ENCODE measurements around the gene FAM111B.
A peak's percentile ranks its signal among the peaks of the same experiment; 100 is the strongest.
"Not testable (repeated sequence)": the region's sequence is repeated elsewhere in the genome, so short reads cannot be mapped to it uniquely, and the experiment has no call there.

FAM111B gene, protein sequence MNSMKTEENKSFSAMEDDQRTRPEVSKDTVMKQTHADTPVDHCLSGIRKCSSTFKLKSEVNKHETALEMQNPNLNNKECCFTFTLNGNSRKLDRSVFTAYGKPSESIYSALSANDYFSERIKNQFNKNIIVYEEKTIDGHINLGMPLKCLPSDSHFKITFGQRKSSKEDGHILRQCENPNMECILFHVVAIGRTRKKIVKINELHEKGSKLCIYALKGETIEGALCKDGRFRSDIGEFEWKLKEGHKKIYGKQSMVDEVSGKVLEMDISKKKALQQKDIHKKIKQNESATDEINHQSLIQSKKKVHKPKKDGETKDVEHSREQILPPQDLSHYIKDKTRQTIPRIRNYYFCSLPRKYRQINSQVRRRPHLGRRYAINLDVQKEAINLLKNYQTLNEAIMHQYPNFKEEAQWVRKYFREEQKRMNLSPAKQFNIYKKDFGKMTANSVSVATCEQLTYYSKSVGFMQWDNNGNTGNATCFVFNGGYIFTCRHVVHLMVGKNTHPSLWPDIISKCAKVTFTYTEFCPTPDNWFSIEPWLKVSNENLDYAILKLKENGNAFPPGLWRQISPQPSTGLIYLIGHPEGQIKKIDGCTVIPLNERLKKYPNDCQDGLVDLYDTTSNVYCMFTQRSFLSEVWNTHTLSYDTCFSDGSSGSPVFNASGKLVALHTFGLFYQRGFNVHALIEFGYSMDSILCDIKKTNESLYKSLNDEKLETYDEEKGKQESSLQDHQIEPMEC

DNA sequence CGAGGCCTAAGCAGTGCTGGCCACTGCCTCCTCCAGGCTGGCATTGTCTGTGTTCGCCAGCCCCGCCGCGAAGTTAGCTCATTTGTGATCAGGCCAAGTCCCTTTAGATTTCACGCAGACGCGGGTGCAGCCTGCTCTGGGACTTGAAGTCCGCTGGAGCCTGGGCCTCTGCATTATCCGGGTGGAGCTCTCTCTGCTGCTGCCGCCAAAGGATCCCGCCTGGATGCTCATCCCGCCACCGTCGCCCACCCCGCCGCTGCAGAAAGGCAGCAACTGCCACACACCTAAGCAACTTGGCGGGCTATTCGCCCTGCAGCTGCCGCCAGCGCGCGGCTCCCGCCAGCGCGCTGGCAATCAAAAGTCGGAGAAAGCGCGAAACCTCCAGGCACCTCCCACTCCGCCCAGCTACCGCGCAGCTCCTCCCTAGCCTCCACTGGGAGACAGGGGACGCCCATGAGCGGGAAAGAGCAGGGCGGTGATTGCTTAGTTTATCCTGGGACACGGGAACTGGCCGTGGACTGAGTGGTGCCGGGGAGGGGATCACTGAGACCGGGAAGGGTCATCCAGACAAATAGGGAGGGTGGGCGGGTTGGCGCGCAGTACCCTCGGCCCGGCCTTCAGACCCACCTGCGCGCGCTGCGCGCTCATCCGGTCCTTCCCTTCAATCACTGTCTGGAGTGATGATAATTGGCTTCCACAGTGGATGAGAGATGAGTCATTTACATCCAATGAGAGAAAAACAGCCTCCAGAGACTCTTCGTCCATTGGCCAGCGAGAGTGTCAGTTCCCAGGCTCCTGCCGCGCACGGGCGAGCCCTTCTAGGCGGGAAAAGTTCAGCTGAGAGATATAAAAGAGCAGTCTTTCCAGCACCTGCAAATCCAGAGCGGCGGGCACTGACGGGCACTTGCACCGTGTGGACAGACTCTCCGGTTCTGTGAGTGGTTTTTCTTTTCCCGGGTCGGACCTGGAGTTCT, at the start of gene FAM111B:
Gene FAM111B (plus strand): TSS at position 875 of the 974 bp plus-strand sequence. CDS start 2,389 bp downstream, outside the sequence.
- Histone ChIP-seq H3K27me3 (ENCODE audit: insufficient read depth, low read length) (no peaks in the 10 kb centered on the region), H3K79me2 (ENCODE audit: control insufficient read depth, insufficient read depth, low read length, unreplicated experiment) (no peaks in the 10 kb centered on the region), H3K4me1 (ENCODE audit: control insufficient read depth, insufficient read depth, low read length, unreplicated experiment) (peaks cover 9% of the 10 kb centered on the region), H3K4me3 (ENCODE audit: low read depth, low read length) (peak within 1 kb of the TSS; percentile 84), H3K27ac (ENCODE audit: low read depth, low read length) (no peak within 1 kb of the TSS), H2AFZ (ENCODE audit: low read length, unreplicated experiment) (peak within 1 kb of the TSS; percentile 83), H3K36me3 (ENCODE audit: insufficient read depth, low read length) (peaks cover 16% of the 10 kb centered on the region)

DNA sequence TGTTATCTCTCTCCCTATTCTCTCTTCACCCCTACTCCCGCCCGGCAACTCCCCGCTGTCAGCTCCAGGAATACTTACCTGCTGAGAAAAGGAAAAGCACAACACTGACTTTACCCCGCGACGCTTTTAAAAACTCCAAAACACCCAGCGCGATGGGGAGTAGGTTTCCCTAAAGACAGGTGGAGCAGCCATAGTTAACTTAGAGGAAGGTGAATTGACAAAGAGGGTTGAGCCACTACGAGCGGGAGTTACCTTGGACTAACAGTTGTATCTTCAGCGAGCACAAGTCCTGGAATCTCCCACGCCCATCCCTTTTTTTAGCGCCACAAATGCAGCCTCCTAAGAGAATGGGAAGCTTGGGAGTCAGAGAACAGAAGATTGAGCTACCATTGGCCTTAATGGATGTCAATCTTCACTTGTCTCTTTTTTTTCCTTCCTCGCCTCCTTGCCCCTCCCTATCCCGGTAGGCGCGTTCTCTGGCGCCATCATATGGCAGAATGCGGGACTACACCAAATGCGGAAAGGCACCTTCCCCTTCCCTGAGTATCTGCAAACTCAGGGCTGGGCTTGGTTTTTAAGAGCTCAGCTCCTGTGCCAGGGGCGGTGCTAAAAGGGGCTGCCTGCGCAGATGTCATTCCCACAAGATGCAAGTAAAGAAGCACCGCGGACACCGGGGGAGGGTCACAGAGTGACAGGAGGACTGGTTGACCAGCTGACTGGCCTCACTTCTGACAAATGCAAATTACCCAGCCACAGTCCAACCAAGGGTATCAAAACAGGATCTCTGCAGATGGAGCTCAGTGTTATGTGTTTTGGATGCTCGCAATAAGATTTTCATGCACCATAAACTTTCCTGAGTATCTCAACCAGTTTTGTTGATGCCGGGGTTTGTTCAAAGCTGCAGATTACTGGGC, 48.7 kb upstream of the FAM111B start:
- Histone ChIP-seq H3K4me3 (ENCODE audit: low read depth, low read length) (peak overlapping the region; percentile 68), H3K27me3 (ENCODE audit: insufficient read depth, low read length) (peaks cover 75% of the 10 kb centered on the region)
- not testable (repeated sequence) for H3K79me2 ChIP-seq (ENCODE audit: control insufficient read depth, insufficient read depth, low read length, unreplicated experiment); H3K27ac ChIP-seq (ENCODE audit: low read depth, low read length); H3K36me3 ChIP-seq (ENCODE audit: insufficient read depth, low read length); H3K4me1 ChIP-seq (ENCODE audit: control insufficient read depth, insufficient read depth, low read length, unreplicated experiment); H2AFZ ChIP-seq (ENCODE audit: low read length, unreplicated experiment)

DNA sequence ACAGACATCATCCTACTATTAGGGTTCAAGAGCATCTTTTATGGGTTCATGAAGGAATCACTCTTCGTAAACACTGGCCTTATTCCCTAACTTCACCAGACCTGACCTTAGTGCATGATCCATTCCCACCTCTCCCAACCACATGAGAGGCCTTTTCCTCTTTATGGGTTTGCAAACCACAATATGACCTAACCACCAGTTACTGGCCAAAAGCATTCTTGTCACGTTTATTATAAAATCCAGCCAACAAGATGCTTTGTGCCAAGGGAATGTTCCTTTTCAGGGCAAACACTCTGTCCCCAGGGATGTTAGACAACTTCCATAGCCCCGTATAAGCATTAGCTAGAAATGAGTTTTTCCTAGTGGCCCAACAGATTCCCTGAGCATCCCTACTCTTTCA, 46.9 kb upstream of the FAM111B start:
- H3K4me3 ChIP-seq (ENCODE audit: low read depth, low read length); H3K4me1 ChIP-seq (ENCODE audit: control insufficient read depth, insufficient read depth, low read length, unreplicated experiment); H3K27ac ChIP-seq (ENCODE audit: low read depth, low read length); H3K36me3 ChIP-seq (ENCODE audit: insufficient read depth, low read length); H2AFZ ChIP-seq (ENCODE audit: low read length, unreplicated experiment); H3K79me2 ChIP-seq (ENCODE audit: control insufficient read depth, insufficient read depth, low read length, unreplicated experiment): not testable (repeated sequence)
- peaks cover 82% of the 10 kb centered on the region for H3K27me3 ChIP-seq (ENCODE audit: insufficient read depth, low read length)

DNA sequence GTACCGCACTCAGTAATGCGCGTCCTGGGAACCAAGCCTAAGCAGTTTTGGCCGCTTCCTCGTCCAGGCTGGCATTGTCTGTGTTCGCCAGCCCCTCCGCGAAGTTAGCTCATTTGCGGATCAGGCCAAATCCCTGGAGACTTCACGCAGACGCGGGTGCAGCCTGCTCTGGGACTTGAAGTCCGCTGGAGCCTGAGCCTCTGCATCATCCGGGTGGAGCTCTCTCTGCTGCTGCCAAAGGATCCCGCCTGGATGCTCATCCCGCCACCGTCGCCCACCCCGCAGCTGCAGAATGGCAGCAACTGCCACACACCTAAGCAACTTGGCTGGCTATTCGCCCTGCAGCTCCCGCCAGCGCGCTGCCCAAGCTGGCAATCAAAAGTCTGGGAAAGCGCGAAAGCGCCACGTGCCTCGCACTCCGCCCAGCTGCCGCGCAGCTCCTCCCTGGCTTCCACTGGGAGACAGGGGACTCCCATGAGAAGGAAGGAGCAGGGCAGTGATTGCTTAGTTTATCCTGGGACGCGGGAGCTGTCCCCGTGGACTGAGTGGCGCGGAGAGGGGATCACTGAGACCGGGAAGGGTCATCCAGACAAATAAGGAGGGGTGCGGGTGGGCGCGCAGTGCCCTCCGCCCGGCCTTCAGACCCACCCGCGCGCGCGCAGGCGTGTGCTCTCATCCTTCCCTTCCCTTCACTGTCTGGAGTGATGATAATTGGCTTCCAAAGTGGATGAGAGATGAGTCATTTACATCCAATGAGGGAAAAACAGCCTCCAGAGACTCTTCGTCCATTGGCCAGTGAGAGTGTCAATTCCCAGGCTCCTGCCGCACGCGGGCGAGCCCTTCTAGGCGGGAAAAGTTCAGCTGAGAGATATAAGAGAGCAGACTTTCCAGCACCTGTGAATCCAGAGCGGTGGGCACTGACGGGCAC, 44.2 kb upstream of the FAM111B start:
- H3K4me1 ChIP-seq (ENCODE audit: control insufficient read depth, insufficient read depth, low read length, unreplicated experiment): no peaks in the 10 kb centered on the region
- H3K4me3 ChIP-seq (ENCODE audit: low read depth, low read length): no peak overlapping the region
- no peak overlapping the region for H3K27ac ChIP-seq (ENCODE audit: low read depth, low read length)
- no peaks in the 10 kb centered on the region for H3K79me2 ChIP-seq (ENCODE audit: control insufficient read depth, insufficient read depth, low read length, unreplicated experiment)
- peak overlapping the region; percentile 4 for H2AFZ ChIP-seq (ENCODE audit: low read length, unreplicated experiment)
- H3K27me3 ChIP-seq (ENCODE audit: insufficient read depth, low read length): peaks cover 81% of the 10 kb centered on the region
- H3K36me3 ChIP-seq (ENCODE audit: insufficient read depth, low read length): no peaks in the 10 kb centered on the region

DNA sequence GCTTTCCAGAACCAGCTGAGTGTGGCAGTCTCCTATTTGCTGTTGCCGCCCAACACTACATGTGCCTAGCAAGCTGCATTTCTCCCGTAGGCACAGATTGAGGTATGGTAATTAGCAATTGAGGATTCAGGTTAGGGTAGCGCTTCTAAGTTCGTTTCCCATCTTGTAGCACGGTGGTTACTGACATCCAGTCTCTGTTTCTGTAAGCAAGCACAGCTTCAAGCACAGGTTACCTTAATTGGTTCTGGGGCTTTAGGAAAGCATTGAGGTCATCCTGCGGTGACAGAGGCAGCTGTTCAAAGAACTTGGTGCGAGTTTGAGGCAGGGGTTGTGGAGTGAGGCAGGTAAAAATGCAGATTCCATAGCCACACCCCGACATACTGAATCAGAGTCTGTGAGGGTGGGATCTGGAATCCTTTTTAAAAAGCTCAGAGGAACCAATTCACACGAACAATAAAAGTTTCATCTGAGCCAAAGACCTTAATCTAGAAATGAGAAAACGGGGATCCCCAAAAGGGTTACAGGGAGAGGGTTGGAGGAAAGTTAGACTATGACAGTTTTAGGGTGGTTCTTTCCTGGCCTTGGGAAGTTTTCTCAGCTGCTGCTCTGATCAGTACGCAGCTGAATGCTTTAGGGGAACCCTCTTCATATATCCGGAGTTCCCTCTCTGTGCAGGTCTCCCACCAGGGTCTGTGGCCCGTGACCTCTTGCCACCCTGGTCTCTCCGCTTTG, 42.9 kb upstream of the FAM111B start:
- H3K4me3 ChIP-seq (ENCODE audit: low read depth, low read length); H3K36me3 ChIP-seq (ENCODE audit: insufficient read depth, low read length); H2AFZ ChIP-seq (ENCODE audit: low read length, unreplicated experiment); H3K27ac ChIP-seq (ENCODE audit: low read depth, low read length); H3K4me1 ChIP-seq (ENCODE audit: control insufficient read depth, insufficient read depth, low read length, unreplicated experiment); H3K79me2 ChIP-seq (ENCODE audit: control insufficient read depth, insufficient read depth, low read length, unreplicated experiment): not testable (repeated sequence)
- H3K27me3 ChIP-seq (ENCODE audit: insufficient read depth, low read length): peaks cover 91% of the 10 kb centered on the region

DNA sequence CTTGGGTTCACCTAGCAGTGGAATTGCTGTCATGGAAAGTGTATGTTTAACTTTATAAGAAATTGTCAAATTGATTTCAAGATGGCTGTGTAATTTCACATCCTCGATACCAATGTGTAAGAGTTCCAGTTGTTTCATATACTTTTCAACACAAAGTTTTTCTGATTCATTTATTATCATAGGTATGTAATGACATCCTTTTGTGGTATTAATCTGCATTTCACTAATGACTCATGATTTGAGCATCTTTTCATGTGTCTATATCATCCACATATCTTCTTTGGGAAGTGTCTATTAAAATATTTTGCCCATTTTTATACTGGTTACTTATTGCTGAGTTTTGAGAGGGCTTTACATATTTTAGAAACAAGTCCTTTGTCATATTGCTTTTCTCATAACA, 38.0 kb upstream of the FAM111B start:
- Histone ChIP-seq H3K27ac (ENCODE audit: low read depth, low read length) (no peak overlapping the region), H3K36me3 (ENCODE audit: insufficient read depth, low read length) (no peaks in the 10 kb centered on the region), H3K79me2 (ENCODE audit: control insufficient read depth, insufficient read depth, low read length, unreplicated experiment) (no peaks in the 10 kb centered on the region), H3K27me3 (ENCODE audit: insufficient read depth, low read length) (peaks cover 91% of the 10 kb centered on the region), H3K4me3 (ENCODE audit: low read depth, low read length) (no peak overlapping the region), H2AFZ (ENCODE audit: low read length, unreplicated experiment) (no peak overlapping the region), H3K4me1 (ENCODE audit: control insufficient read depth, insufficient read depth, low read length, unreplicated experiment) (no peaks in the 10 kb centered on the region)

DNA sequence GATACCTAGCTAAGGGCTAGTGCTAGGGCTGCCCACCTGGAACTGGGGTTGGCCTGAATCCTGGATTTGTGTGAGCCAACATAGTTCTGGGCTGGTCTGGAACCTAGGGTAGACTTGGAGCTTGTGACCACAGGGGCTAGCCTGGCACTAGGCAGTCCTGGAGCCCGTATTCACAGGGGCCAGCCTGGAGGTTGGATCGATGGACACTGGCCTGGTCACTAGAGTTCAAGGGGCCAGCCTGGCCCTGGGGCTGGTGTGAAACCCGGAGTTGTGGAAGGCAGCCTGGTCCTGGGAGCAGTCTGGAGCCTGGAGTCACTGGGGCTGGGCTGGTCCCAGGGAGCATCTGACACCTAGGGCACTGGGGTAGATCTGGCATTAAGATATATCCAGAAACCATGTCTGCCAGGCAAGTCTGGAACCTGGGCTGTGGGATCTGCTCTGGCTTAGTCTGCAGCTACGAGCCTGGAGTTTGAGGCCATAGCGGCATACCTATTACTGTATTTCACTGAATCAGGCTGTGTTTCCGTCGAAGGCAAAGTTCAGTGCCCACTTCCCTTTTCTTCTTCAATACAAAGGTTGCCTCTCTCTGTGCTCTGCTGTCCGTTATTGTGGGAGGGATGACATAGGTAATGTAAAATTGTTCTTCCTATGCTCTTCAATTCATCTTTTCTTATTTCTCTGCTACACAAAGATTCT, 30.0 kb upstream of the FAM111B start:
- Histone ChIP-seq H3K4me1 (ENCODE audit: control insufficient read depth, insufficient read depth, low read length, unreplicated experiment) (no peaks in the 10 kb centered on the region), H3K36me3 (ENCODE audit: insufficient read depth, low read length) (no peaks in the 10 kb centered on the region), H3K4me3 (ENCODE audit: low read depth, low read length) (no peak overlapping the region), H2AFZ (ENCODE audit: low read length, unreplicated experiment) (no peak overlapping the region), H3K79me2 (ENCODE audit: control insufficient read depth, insufficient read depth, low read length, unreplicated experiment) (no peaks in the 10 kb centered on the region), H3K27ac (ENCODE audit: low read depth, low read length) (no peak overlapping the region), H3K27me3 (ENCODE audit: insufficient read depth, low read length) (peaks cover 82% of the 10 kb centered on the region)

DNA sequence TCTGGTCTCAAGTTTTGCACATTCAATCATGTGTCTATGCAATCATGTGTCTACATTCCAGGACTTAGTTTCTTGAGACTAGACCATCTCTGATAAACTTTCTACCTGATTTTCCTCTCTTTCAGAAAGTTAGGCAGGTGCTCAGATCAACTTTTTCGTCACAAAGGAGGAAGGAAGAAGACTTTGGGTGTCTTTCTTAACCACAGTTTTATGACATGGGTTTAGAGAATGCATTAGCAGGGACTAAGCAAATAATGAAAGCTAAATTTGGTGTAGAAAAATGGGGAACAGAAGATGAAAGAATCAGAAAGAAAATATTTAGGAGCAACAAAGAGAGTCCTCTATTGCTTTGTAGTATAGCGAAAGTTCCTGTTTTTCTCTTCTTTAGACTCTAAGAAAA, 28.6 kb upstream of the FAM111B start:
- H2AFZ ChIP-seq (ENCODE audit: low read length, unreplicated experiment): no peak overlapping the region
- H3K36me3 ChIP-seq (ENCODE audit: insufficient read depth, low read length): no peaks in the 10 kb centered on the region
- peaks cover 78% of the 10 kb centered on the region for H3K27me3 ChIP-seq (ENCODE audit: insufficient read depth, low read length)
- no peak overlapping the region for H3K4me3 ChIP-seq (ENCODE audit: low read depth, low read length)
- H3K79me2 ChIP-seq (ENCODE audit: control insufficient read depth, insufficient read depth, low read length, unreplicated experiment): no peaks in the 10 kb centered on the region
- no peak overlapping the region for H3K27ac ChIP-seq (ENCODE audit: low read depth, low read length)
- no peaks in the 10 kb centered on the region for H3K4me1 ChIP-seq (ENCODE audit: control insufficient read depth, insufficient read depth, low read length, unreplicated experiment)
